ENCODE data around the gene SRPK1. TPM values are rescaled to one million over a fixed set of nuclear protein-coding genes. Genes with fewer than 3 reads are reported as not detected.

SRPK1 gene
- total RNA-seq, 1 experiment from 2014 or later: 100 TPM

DNA sequence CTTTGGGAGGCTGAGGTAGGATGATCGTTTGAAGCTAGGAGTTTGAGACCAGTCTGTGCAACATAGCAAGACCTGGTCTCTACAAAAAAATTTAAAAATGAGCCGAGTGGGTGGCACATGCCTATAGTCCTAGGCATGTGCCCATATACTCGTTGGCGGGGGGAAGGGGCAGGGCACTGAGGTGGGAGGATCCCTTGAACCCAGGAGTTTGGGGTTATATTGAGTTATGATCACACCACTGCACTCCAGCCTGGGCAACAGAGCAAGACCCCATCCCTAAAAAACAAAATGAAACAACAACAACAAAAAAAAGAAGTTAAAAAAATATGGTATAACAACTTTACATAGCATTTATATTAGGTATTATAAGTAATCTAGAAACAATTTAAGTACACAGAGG is 67.9 kb downstream of the SRPK1 start:
- H3K79me2 ChIP-seq (ENCODE audit: low read length): no peaks in the 10 kb centered on the region
- H3K27ac ChIP-seq (ENCODE audit: low read length): no peak overlapping the region
- H4K20me1 ChIP-seq (ENCODE audit: low read length): no peaks in the 10 kb centered on the region
- intact Hi-C loops (cut with micrococcal nuclease): no loop called here
- no peak for DNase-seq
- H3K9me2 ChIP-seq (replicated peaks; ENCODE audit: low read length): no peaks in the 10 kb centered on the region
- no peak overlapping the region for H3K4me2 ChIP-seq (ENCODE audit: low read length)
- BruUV-seq (replicated peaks): no TSS peak
- no peaks in the 10 kb centered on the region for H3K27me3 ChIP-seq (ENCODE audit: low read length)
- H3K4me1 ChIP-seq (ENCODE audit: insufficient read depth, low read length): no peaks in the 10 kb centered on the region
- POLR2A ChIA-PET (ENCODE audit: unreplicated experiment): no interaction called here
- H3K4me3 ChIP-seq (ENCODE audit: low read length): no peak overlapping the region
- no peak overlapping the region for H3K9ac ChIP-seq (ENCODE audit: low read length)
- ATAC-seq: no peak
- H2AFZ ChIP-seq (ENCODE audit: low read length): no peak overlapping the region
- H3K9me3 ChIP-seq (ENCODE audit: low read length): 0 out of 2 replicates have a peak, but pooled peaks cover 4% of the 10 kb centered on the region
- H3F3A ChIP-seq (ENCODE audit: low read length, unreplicated experiment): no peaks in the 10 kb centered on the region
- TF ChIP-seq CTCF (conservative IDR thresholded peaks at IDR 0.05; ENCODE audit: low read depth, low read length): no peak
- no peak for TF ChIP-seq EZH2phosphoT487 (IDR thresholded peaks at IDR 0.05; ENCODE audit: borderline replicate concordance, low read length)
- no peak for TF ChIP-seq EZH2 (IDR thresholded peaks at IDR 0.05; ENCODE audit: low read length, unreplicated experiment)
- peaks cover 76% of the 10 kb centered on the region for H3K36me3 ChIP-seq (ENCODE audit: low read depth, low read length)
- CTCF ChIA-PET: no interaction called here

GRCh38 chr6:35850208-35850607 is 70.7 kb downstream of the SRPK1 start:
- no TSS peak for BruUV-seq (replicated peaks)
- H3K4me3 ChIP-seq (ENCODE audit: low read length): no peak overlapping the region
- H3K4me2 ChIP-seq (ENCODE audit: low read length): no peak overlapping the region
- DNase-seq: no peak
- no peaks in the 10 kb centered on the region for H3K9me2 ChIP-seq (replicated peaks; ENCODE audit: low read length)
- H3K9me3 ChIP-seq (ENCODE audit: low read length): 0 out of 2 replicates have a peak, but pooled peaks cover 4% of the 10 kb centered on the region
- peaks cover 74% of the 10 kb centered on the region for H3K36me3 ChIP-seq (ENCODE audit: low read depth, low read length)
- H3K79me2 ChIP-seq (ENCODE audit: low read length): no peaks in the 10 kb centered on the region
- no peaks in the 10 kb centered on the region for H3F3A ChIP-seq (ENCODE audit: low read length, unreplicated experiment)
- ChIA-PET POLR2A (ENCODE audit: unreplicated experiment) (no interaction called here), CTCF (no interaction called here)
- intact Hi-C loops (cut with micrococcal nuclease): no loop called here
- no peaks in the 10 kb centered on the region for H4K20me1 ChIP-seq (ENCODE audit: low read length)
- ATAC-seq: no peak
- TF ChIP-seq CTCF (conservative IDR thresholded peaks at IDR 0.05; ENCODE audit: low read depth, low read length): no peak
- no peak for TF ChIP-seq EZH2phosphoT487 (IDR thresholded peaks at IDR 0.05; ENCODE audit: borderline replicate concordance, low read length)
- TF ChIP-seq EZH2 (IDR thresholded peaks at IDR 0.05; ENCODE audit: low read length, unreplicated experiment): no peak
- H3K27ac ChIP-seq (ENCODE audit: low read length): no peak overlapping the region
- H3K9ac ChIP-seq (ENCODE audit: low read length): no peak overlapping the region
- no peaks in the 10 kb centered on the region for H3K4me1 ChIP-seq (ENCODE audit: insufficient read depth, low read length)
- no peaks in the 10 kb centered on the region for H3K27me3 ChIP-seq (ENCODE audit: low read length)
- H2AFZ ChIP-seq (ENCODE audit: low read length): no peak overlapping the region

- no peak overlapping the region for H3K9ac ChIP-seq (ENCODE audit: low read length)
- no TSS peak for BruUV-seq (replicated peaks)
- DNase-seq (no peak), ATAC-seq (no peak)
- no peaks in the 10 kb centered on the region for H3K4me1 ChIP-seq (ENCODE audit: insufficient read depth, low read length)
- 0 out of 2 replicates have a peak, but pooled peaks cover 4% of the 10 kb centered on the region for H3K9me3 ChIP-seq (ENCODE audit: low read length)
- H3F3A ChIP-seq (ENCODE audit: low read length, unreplicated experiment): no peaks in the 10 kb centered on the region
- CTCF ChIA-PET: no interaction called here
- no peak overlapping the region for H3K4me3 ChIP-seq (ENCODE audit: low read length)
- no peak for TF ChIP-seq CTCF (conservative IDR thresholded peaks at IDR 0.05; ENCODE audit: low read depth, low read length)
- no peak for TF ChIP-seq EZH2 (IDR thresholded peaks at IDR 0.05; ENCODE audit: low read length, unreplicated experiment)
- no peak for TF ChIP-seq EZH2phosphoT487 (IDR thresholded peaks at IDR 0.05; ENCODE audit: borderline replicate concordance, low read length)
- H3K27ac ChIP-seq (ENCODE audit: low read length): no peak overlapping the region
- no peaks in the 10 kb centered on the region for H4K20me1 ChIP-seq (ENCODE audit: low read length)
- POLR2A ChIA-PET (ENCODE audit: unreplicated experiment): no interaction called here
- H2AFZ ChIP-seq (ENCODE audit: low read length): no peak overlapping the region
- no peak overlapping the region for H3K4me2 ChIP-seq (ENCODE audit: low read length)
- intact Hi-C loops (cut with micrococcal nuclease): no loop called here
- H3K27me3 ChIP-seq (ENCODE audit: low read length): no peaks in the 10 kb centered on the region
- H3K9me2 ChIP-seq (replicated peaks; ENCODE audit: low read length): no peaks in the 10 kb centered on the region
- H3K79me2 ChIP-seq (ENCODE audit: low read length): no peaks in the 10 kb centered on the region
- peaks cover 62% of the 10 kb centered on the region for H3K36me3 ChIP-seq (ENCODE audit: low read depth, low read length)
Observed at GRCh38 chr6:35844290-35844689, 76.6 kb downstream of the SRPK1 start.

Measured in PC-3 (cell line).